ENCODE data around the gene NCKIPSD.

The NCKIPSD gene

GRCh38 chr3:48630833-48631232, 54.9 kb downstream of the NCKIPSD start:
- Histone ChIP-seq H3K79me2 (ENCODE audit: low read length) (0 out of 2 replicates have a peak, but pooled peaks cover 4% of the 10 kb centered on the region), H3K27ac (ENCODE audit: low read length) (no peak overlapping the region), H3K4me1 (ENCODE audit: low read length) (peaks cover 8% of the 10 kb centered on the region), H3K4me2 (ENCODE audit: low read length) (no peak overlapping the region), H3K9ac (ENCODE audit: low read length) (no peak overlapping the region), H3K27me3 (ENCODE audit: low read depth, low read length) (no peaks in the 10 kb centered on the region), H3K36me3 (replicated peaks; ENCODE audit: low read depth, low read length) (peaks cover 24% of the 10 kb centered on the region), H2AFZ (ENCODE audit: low read depth, low read length) (no peak overlapping the region), H3K9me3 (ENCODE audit: insufficient read depth, low read length) (no peaks in the 10 kb centered on the region), H4K20me1 (ENCODE audit: insufficient read depth, low read length) (peaks cover 9% of the 10 kb centered on the region; the same call in 1 of the 2 replicates), H3K4me3 (ENCODE audit: low read length) (no peak overlapping the region)
- TF ChIP-seq EZH2phosphoT487 (IDR thresholded peaks at IDR 0.05; ENCODE audit: low read depth), result no peak
- TF ChIP-seq CTCF (IDR thresholded peaks at IDR 0.05; ENCODE audit: low read depth, low read length), result no peak

GRCh38 chr3:48630407-48630806, 55.3 kb downstream of the NCKIPSD start:
- H3K36me3 ChIP-seq (replicated peaks; ENCODE audit: low read depth, low read length), result peaks cover 28% of the 10 kb centered on the region

GRCh38 chr3:48629894-48630293, 55.8 kb downstream of the NCKIPSD start:
- H3K4me1 ChIP-seq (ENCODE audit: low read length), result peaks cover 8% of the 10 kb centered on the region
- H3K79me2 ChIP-seq (ENCODE audit: low read length), result 0 out of 2 replicates have a peak, but pooled peaks cover 4% of the 10 kb centered on the region
- no peaks in the 10 kb centered on the region for H3K9me3 ChIP-seq (ENCODE audit: insufficient read depth, low read length)
- TF ChIP-seq CTCF (IDR thresholded peaks at IDR 0.05; ENCODE audit: low read depth, low read length), result no peak
- TF ChIP-seq EZH2phosphoT487 (IDR thresholded peaks at IDR 0.05; ENCODE audit: low read depth), result no peak
- no peak overlapping the region for H3K9ac ChIP-seq (ENCODE audit: low read length)
- peaks cover 9% of the 10 kb centered on the region; the same call in 1 of the 2 replicates for H4K20me1 ChIP-seq (ENCODE audit: insufficient read depth, low read length)
- H3K4me2 ChIP-seq (ENCODE audit: low read length), result no peak overlapping the region
- no peak overlapping the region for H2AFZ ChIP-seq (ENCODE audit: low read depth, low read length)
- H3K27me3 ChIP-seq (ENCODE audit: low read depth, low read length), result no peaks in the 10 kb centered on the region
- no peak overlapping the region for H3K27ac ChIP-seq (ENCODE audit: low read length)
- H3K4me3 ChIP-seq (ENCODE audit: low read length), result no peak overlapping the region
- peaks cover 29% of the 10 kb centered on the region for H3K36me3 ChIP-seq (replicated peaks; ENCODE audit: low read depth, low read length)

More at GRCh38 chr3:48630407-48630806, 55.3 kb downstream of the NCKIPSD start:
- H4K20me1 ChIP-seq (ENCODE audit: insufficient read depth, low read length), result peaks cover 9% of the 10 kb centered on the region; the same call in 1 of the 2 replicates
- no peak overlapping the region for H3K4me3 ChIP-seq (ENCODE audit: low read length)
- H3K27ac ChIP-seq (ENCODE audit: low read length), result no peak overlapping the region
- 0 out of 2 replicates have a peak, but pooled peaks cover 4% of the 10 kb centered on the region for H3K79me2 ChIP-seq (ENCODE audit: low read length)
- no peaks in the 10 kb centered on the region for H3K27me3 ChIP-seq (ENCODE audit: low read depth, low read length)
- H3K9me3 ChIP-seq (ENCODE audit: insufficient read depth, low read length), result no peaks in the 10 kb centered on the region
- H3K9ac ChIP-seq (ENCODE audit: low read length), result no peak overlapping the region
- no peak overlapping the region for H3K4me2 ChIP-seq (ENCODE audit: low read length)
- no peak overlapping the region for H2AFZ ChIP-seq (ENCODE audit: low read depth, low read length)
- no peak for TF ChIP-seq EZH2phosphoT487 (IDR thresholded peaks at IDR 0.05; ENCODE audit: low read depth)
- no peak for TF ChIP-seq CTCF (IDR thresholded peaks at IDR 0.05; ENCODE audit: low read depth, low read length)
- peaks cover 8% of the 10 kb centered on the region for H3K4me1 ChIP-seq (ENCODE audit: low read length)

DNA sequence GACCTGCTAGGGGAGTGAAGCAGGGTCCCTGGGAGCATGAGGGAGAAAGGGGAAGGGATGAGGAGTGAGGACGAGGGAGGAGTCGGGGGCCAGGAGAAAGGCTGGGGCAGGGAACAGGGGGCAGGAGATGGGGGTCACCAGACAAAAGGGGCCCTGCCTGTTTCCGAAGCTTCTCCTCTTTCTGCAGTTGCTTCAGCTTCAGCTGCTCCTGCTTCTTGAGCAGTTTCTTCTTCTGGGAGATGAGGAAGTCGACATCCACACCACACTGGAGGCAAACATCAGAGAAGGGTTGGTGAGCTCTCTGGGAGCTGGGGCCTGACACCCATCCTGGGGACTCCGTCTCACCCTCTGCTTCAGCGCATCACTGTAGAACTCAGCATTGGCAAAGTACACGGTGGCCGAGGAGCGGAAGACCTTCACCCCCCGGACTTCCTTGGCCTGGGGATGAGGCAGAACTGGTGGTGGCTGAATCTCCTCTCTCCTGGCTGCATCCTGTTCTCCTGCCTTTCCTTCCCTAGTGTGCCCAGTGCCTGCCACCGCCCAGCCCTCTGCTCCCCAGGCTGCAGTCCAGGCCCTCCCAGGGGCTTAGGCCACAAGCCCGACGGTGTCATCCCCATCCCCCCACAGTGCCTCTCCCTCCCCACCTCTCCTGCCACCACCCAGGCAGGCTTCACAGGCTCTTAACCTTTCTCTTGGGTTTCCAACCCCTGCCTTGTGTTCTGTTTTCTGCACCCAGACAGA, 57.3 kb downstream of the NCKIPSD start:
- H3K27ac ChIP-seq (ENCODE audit: low read length), result no peak overlapping the region
- no peaks in the 10 kb centered on the region for H3K4me1 ChIP-seq (ENCODE audit: low read length)
- no peaks in the 10 kb centered on the region for H4K20me1 ChIP-seq (ENCODE audit: insufficient read depth, low read length)
- peaks cover 29% of the 10 kb centered on the region for H3K36me3 ChIP-seq (replicated peaks; ENCODE audit: low read depth, low read length)
- H3K79me2 ChIP-seq (ENCODE audit: low read length), result no peaks in the 10 kb centered on the region
- TF ChIP-seq EZH2phosphoT487 (IDR thresholded peaks at IDR 0.05; ENCODE audit: low read depth) (no peak), CTCF (IDR thresholded peaks at IDR 0.05; ENCODE audit: low read depth, low read length) (no peak)
- no peak overlapping the region for H2AFZ ChIP-seq (ENCODE audit: low read depth, low read length)
- no peak overlapping the region for H3K4me3 ChIP-seq (ENCODE audit: low read length)
- no peak overlapping the region for H3K9ac ChIP-seq (ENCODE audit: low read length)
- H3K9me3 ChIP-seq (ENCODE audit: insufficient read depth, low read length), result no peaks in the 10 kb centered on the region
- no peak overlapping the region for H3K4me2 ChIP-seq (ENCODE audit: low read length)
- H3K27me3 ChIP-seq (ENCODE audit: low read depth, low read length), result no peaks in the 10 kb centered on the region
